ENCODE measurements around the gene PARVG. TPM values are rescaled to one million over a fixed set of nuclear protein-coding genes. Genes with fewer than 3 reads are reported as not detected.

The PARVG gene
- total and polyA plus RNA-seq, 9 of the 15 experiments (the other 6 are each of a cell fraction or from before 2014, with no cell fraction given) = 0.35 TPM; not detected in 8

DNA sequence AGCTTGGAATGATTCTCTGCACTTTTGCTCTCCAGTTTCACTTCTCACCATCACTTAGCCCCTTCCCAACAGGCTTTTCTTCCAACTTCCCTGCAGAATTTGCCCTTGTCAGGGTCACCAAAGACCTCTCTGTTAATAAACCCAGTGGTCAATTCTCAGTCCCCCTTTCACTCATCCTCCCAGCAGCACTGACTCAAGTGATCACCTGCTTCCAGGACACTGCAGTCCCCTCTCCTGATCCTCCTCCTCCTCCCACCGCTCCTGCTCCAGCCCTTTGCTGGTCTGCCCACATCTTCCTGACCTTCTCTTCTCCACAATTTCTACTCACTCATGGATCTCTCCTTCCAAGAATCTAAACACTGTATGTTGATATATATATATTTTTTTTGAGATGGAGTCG lies 74.1 kb downstream of the PARVG start:
- no peak for ATAC-seq
- intact Hi-C loops (cut with micrococcal nuclease) (no loop called here), in situ Hi-C loops (cut with MboI) (no loop called here)
- H3K9me1 ChIP-seq (ENCODE audit: control insufficient read depth, insufficient read depth, low read length) = no peaks in the 10 kb centered on the region
- H3K4me3 ChIP-seq = no peak overlapping the region
- H3K36me3 ChIP-seq (ENCODE audit: control insufficient read depth, insufficient read depth, low read length) = no peaks in the 10 kb centered on the region
- H3K9ac ChIP-seq (ENCODE audit: insufficient read depth in 1 of 2, low read depth in 2 of 2, low read length in 2 of 2) = no peak overlapping the region
- TF ChIP-seq, protein P1, sequence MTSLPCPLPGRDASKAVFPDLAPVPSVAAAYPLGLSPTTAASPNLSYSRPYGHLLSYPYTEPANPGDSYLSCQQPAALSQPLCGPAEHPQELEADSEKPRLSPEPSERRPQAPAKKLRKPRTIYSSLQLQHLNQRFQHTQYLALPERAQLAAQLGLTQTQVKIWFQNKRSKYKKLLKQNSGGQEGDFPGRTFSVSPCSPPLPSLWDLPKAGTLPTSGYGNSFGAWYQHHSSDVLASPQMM (CRISPR knock-in tag; IDR thresholded peaks at IDR 0.05) = no peak
- TF ChIP-seq TAF1 (IDR thresholded peaks at IDR 0.05; ENCODE audit: control insufficient read depth, extremely low read depth, insufficient read depth, low read length, severe bottlenecking) = no peak
- TF ChIP-seq EZH2 (IDR thresholded peaks at IDR 0.05; ENCODE audit: borderline replicate concordance, low read depth, low read length) = no peak
- no peak for TF ChIP-seq GATAD2B (IDR thresholded peaks at IDR 0.05; ENCODE audit: borderline replicate concordance)
- no peak for TF ChIP-seq ZNF696 (CRISPR knock-in tag; conservative IDR thresholded peaks at IDR 0.05)
- no peak for TF ChIP-seq PHTF2 (CRISPR knock-in tag; IDR thresholded peaks at IDR 0.05)
- no peak for TF ChIP-seq RBM25 (IDR thresholded peaks at IDR 0.05; ENCODE audit: low read depth, low read length, severe bottlenecking)
- no peak for TF ChIP-seq XRCC5 (IDR thresholded peaks at IDR 0.05; ENCODE audit: low read depth, low read length)
- TF ChIP-seq, protein P2, sequence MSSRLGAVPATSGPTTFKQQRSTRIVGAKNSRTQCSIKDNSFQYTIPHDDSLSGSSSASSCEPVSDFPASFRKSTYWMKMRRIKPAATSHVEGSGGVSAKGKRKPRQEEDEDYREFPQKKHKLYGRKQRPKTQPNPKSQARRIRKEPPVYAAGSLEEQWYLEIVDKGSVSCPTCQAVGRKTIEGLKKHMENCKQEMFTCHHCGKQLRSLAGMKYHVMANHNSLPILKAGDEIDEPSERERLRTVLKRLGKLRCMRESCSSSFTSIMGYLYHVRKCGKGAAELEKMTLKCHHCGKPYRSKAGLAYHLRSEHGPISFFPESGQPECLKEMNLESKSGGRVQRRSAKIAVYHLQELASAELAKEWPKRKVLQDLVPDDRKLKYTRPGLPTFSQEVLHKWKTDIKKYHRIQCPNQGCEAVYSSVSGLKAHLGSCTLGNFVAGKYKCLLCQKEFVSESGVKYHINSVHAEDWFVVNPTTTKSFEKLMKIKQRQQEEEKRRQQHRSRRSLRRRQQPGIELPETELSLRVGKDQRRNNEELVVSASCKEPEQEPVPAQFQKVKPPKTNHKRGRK (tag; IDR thresholded peaks at IDR 0.05) = no peak
- TF ChIP-seq, protein P3, sequence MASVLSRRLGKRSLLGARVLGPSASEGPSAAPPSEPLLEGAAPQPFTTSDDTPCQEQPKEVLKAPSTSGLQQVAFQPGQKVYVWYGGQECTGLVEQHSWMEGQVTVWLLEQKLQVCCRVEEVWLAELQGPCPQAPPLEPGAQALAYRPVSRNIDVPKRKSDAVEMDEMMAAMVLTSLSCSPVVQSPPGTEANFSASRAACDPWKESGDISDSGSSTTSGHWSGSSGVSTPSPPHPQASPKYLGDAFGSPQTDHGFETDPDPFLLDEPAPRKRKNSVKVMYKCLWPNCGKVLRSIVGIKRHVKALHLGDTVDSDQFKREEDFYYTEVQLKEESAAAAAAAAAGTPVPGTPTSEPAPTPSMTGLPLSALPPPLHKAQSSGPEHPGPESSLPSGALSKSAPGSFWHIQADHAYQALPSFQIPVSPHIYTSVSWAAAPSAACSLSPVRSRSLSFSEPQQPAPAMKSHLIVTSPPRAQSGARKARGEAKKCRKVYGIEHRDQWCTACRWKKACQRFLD (CRISPR knock-in tag; IDR thresholded peaks at IDR 0.05) = no peak
- TF ChIP-seq, protein P4, sequence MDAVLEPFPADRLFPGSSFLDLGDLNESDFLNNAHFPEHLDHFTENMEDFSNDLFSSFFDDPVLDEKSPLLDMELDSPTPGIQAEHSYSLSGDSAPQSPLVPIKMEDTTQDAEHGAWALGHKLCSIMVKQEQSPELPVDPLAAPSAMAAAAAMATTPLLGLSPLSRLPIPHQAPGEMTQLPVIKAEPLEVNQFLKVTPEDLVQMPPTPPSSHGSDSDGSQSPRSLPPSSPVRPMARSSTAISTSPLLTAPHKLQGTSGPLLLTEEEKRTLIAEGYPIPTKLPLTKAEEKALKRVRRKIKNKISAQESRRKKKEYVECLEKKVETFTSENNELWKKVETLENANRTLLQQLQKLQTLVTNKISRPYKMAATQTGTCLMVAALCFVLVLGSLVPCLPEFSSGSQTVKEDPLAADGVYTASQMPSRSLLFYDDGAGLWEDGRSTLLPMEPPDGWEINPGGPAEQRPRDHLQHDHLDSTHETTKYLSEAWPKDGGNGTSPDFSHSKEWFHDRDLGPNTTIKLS (IDR thresholded peaks at IDR 0.05; ENCODE audit: borderline replicate concordance, low read depth) = no peak
- TF ChIP-seq NR2C1 (IDR thresholded peaks at IDR 0.05) = no peak
- no peak for TF ChIP-seq NR2C1 (tag; IDR thresholded peaks at IDR 0.05)
- TF ChIP-seq TFAM (CRISPR knock-in tag; conservative IDR thresholded peaks at IDR 0.05) = no peak
- no peak for TF ChIP-seq HDGF (IDR thresholded peaks at IDR 0.05)
- no peak for TF ChIP-seq ZNF707 (CRISPR knock-in tag; conservative IDR thresholded peaks at IDR 0.05)
- no peak for TF ChIP-seq ZNF146 (CRISPR knock-in tag; IDR thresholded peaks at IDR 0.05; ENCODE audit: unreplicated experiment)
- no peak for TF ChIP-seq MTA3 (IDR thresholded peaks at IDR 0.05; ENCODE audit: borderline replicate concordance)
- no peak for TF ChIP-seq POLR2AphosphoS2 (IDR thresholded peaks at IDR 0.05; ENCODE audit: low read length)
- TF ChIP-seq STAT5B (CRISPR knock-in tag; IDR thresholded peaks at IDR 0.05) = no peak
- no peak for FAIRE-seq
- no peak overlapping the region for H3K4me2 ChIP-seq (ENCODE audit: insufficient read depth, low read length)
- CTCF ChIA-PET (ENCODE audit: low intra/inter-chr PET ratio) = no interaction called here
- no TSS peak for BruUV-seq (replicated peaks)
- H3K27me3 ChIP-seq (ENCODE audit: control insufficient read depth in 2 of 2, insufficient read depth in 2 of 2, low read length in 2 of 2) = 0 out of 5 replicates have a peak, but pooled peaks cover 0 to 6% of the 10 kb centered on the region in 2 experiments
- no peaks in the 10 kb centered on the region for H3K9me3 ChIP-seq (replicated peaks; ENCODE audit: control insufficient read depth, insufficient read depth, low read depth, low read length)
- H3K4me1 ChIP-seq (replicated peaks in 1 of 2; ENCODE audit: control insufficient read depth in 2 of 2, insufficient read depth in 2 of 2, low read length in 2 of 2) = no peaks in the 10 kb centered on the region
- no peak overlapping the region for H2AFZ ChIP-seq (ENCODE audit: low read depth, low read length)
- H3K79me2 ChIP-seq (ENCODE audit: control insufficient read depth, insufficient read depth, low read length) = no peaks in the 10 kb centered on the region
- H4K20me1 ChIP-seq (replicated peaks; ENCODE audit: control insufficient read depth, insufficient read depth, low read length) = no peaks in the 10 kb centered on the region
- H3K27ac ChIP-seq (ENCODE audit: extremely low read depth, low read depth, low read length) = no peak overlapping the region
- POLR2A ChIA-PET = no interaction called here
- WGBS (ENCODE audit: insufficient coverage, low coverage, missing lambda C conversion rate) = 0% methylated on average over 2 of the region's 2 CpGs
- DNase-seq (ENCODE audit: extremely low read depth in 1 of 4, low spot score in 3 of 4) = no peak

All from K562 (cell line).